Stimulated activated CD4-positive, alpha-beta T cell treated with anti-CD3 and anti-CD28 coated beads, Interleukin-1b, Interleukin-23, amount 100 ng/mL, for 24 hours (primary cell): ENCODE measurements around the gene ATP5IF1.

Experiments
- DNase-seq, 4 experiments: peaks; one replicate each; pipeline ENCODE4 v3.0.0-alpha.2; 2020; ENCODE audit warnings: low read depth in 4 of 4, low spot score in 1 of 4

Gene ATP5IF1

DNA sequence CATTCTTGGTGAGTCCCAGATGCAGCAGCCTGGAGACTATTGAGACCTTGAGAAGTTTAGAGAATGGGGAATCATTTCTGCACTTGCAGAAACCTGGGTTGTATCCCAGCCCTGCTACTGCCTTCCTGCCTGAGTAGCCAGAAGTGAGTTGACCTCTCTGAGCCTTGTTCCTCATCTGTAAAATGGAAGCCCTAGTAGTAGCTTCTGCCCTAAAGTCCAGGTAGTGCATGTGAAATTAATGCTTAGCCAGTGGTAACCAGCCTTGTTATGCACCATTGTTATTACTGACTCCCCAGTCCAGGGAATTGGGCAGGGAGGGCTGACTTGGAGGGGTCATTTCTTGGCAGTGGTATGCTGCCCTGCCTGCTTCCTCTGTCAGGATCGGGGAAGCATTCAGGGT lies 29.0 kb downstream of the ATP5IF1 start:
- no peak for DNase-seq

GRCh38 chr1:28265577-28265976 lies 29.7 kb downstream of the ATP5IF1 start:
- DNase-seq, result no peak

DNA sequence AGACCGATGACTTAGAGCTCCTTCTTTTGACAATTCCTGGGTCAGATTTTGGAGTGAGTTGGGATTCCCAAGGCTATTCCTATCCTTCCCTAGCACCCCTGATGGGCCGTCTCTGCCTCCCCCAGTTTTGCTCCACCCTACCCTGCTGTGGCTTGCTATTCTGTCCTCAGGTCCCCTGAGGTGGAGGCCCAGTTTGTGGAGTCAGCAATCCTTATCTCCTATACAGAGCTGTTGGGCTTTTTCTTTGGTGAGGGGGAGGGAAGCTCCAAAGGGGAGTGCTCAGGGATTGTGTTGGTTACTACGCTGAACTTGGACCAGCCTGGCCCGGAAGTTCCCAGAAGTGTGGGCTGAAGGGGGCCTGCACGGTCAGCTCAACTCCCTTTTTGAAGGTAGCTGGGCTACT lies 31.0 kb downstream of the ATP5IF1 start:
- no peak for DNase-seq

DNA sequence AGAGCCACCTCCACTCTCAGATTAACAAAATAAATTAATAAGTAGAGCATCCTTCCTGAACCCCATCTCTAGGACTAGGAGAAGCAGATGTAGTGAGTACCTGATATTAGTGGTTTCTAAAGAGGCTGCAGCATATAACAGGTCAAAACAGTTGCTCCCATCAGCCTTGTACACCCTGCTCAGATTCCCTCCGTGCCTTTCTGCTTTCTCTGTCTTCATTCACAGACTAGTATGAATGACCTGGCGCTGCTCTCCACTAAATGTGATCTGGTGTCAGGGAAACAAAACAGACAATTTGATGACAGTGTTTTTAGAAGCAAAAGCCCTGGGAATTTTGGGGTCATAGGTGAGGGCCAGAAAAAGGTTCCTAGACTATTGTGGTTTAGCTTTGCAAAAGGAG lies 31.7 kb downstream of the ATP5IF1 start:
- DNase-seq, result no peak

DNA sequence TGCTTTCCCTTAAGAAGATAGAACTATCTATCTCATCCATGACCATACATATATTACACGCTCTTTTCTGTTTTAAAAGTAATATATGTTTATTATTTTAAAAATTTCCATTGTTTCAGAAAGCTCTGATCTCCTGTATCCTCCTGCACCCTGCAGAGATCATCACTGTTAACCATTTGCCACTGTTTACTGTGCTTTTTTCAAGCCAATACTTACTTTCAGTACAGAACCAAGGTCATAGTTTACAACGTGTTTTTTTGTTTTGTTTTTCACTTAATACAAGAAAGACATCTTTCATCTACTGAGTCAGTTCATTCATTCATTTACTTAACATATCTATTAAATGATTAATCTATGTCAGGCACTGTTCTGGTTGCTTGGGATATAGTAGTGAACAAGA lies 33.6 kb downstream of the ATP5IF1 start:
- no peak for DNase-seq

GRCh38 chr1:28272215-28272852 lies 36.4 kb downstream of the ATP5IF1 start:
- no peak for DNase-seq

DNA sequence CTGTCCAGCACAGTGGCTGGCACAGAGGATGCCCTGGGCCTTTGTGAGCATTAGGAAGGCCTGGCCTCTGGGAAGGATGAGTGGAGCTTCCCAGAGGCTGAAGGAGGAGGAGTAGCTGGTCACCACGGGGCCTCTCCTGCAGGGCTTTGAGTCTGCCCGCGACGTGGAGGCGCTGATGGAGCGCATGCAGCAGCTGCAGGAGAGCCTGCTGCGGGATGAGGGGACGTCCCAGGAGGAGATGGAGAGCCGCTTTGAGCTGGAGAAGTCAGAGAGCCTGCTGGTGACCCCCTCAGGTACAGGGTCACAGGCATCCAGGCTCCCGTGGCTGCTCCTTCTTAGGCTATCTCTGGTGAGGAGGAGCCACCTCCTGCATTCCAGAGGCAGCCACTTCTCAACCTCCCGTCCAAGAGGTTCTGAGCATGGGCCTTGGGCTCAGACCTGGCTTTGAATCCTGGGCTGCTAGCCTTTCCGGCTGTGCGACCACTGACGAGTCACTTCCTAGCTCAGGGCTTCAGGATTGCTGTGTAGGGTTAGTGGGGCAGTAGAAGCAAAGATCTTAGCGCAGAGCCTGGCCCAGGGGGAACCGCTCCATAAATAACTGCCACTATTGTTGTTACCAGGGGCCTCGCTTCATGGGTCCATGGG lies 37.4 kb downstream of the ATP5IF1 start:
- DNase-seq, result no peak

GRCh38 chr1:28278763-28279162 lies 42.8 kb downstream of the ATP5IF1 start:
- DNase-seq, result no peak

GRCh38 chr1:28279721-28280120 lies 43.8 kb downstream of the ATP5IF1 start:
- no peak for DNase-seq

DNA sequence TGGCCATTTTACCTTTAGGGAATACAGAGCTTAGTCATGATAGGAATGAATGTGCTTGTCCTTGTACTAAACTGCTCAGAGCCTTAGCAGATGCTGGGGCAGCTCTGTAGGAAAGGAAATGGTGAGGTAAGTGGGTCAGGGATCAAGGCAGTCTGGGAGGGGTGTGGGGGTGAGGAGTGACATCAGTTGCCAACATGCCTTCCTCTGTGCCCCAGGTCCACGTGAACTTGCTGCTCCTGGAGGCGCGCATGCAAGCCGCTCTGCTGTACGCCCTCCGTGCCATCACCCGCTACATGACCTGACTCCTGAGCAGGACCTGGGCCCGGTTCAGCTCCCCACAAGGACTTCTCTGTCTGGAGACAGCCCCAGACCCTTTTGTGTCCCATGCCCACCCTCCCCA lies 44.6 kb downstream of the ATP5IF1 start:
- no peak for DNase-seq

GRCh38 chr1:28280977-28281381 lies 45.1 kb downstream of the ATP5IF1 start:
- DNase-seq, result no peak

DNA sequence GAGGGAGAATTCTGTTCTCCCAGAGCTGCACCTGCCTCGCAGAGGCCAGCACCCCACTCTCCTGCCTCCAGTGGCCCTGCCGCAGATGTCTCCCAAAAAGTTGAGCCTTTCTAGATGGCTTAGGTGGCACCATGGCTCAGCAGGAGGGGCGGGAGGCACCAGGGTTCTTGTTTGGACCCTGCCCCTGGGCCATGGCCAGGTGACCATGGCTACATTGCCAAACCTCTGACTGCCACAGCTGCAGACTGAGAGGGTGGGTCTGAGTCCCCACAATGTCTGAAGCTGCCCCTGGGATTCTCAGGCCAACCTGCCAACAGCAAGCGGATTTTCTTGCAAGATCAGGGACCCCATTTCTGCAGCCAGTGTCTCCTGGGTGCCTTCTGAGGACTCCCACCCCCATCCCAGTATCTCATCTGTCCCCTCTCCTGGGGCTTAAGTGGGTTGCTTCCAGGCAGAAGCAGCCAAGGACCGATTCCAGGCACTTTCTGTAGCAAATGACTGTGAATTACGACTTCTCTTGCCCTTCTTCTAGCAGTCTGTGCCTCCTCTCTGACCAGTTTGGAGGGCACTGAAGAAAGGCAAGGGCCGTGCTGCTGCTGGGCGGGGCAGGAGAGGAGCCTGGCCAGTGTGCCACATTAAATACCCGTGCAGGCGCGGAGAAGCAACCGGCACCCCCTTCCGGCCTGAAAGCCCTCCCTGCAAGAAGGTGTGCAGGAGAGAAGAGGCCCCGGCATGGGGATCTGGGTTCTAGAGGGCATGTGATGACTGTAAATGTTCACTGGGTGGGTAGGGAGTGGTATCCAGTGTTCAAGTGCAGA lies 45.9 kb downstream of the ATP5IF1 start:
- DNase-seq, result no peak

GRCh38 chr1:28282426-28283407 lies 46.8 kb downstream of the ATP5IF1 start:
- no peak for DNase-seq

DNA sequence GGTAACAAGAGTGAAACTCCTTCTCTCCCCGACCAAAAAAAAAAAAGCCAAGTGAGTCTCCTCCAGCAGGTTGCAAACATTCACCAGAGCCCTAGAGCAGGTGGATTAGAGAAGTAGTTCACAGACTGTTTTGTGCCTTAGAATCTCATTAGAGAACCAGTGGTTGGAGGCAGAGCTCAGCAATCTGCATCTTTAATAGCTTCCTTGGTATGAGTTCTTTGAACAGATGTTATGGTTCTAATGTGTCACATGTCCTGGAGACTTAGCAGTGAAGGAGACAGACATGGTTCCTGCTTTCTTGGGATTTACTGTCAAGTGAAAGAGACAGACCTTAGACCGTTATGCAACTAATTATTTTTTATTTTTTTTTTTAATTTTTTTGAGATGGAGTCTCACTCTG lies 50.2 kb downstream of the ATP5IF1 start:
- DNase-seq, result no peak
